Measurements from ENCODE around the gene MGRN1. TPM values are rescaled to one million over a fixed set of nuclear protein-coding genes. Genes with fewer than 3 reads are reported as not detected.

MGRN1 gene
- total and polyA plus RNA-seq, 2 of the 13 experiments (the other 11 are each of a cell fraction or from before 2014, with no cell fraction given): 11.9 to 12.6 TPM

- 0 out of 2 replicates have a peak, but pooled peaks have one; percentile 30 for TF ChIP-seq BCL3 (CRISPR knock-in tag; IDR thresholded peaks at IDR 0.05)
- peak; percentile 54 for TF ChIP-seq SRSF1 (optimal IDR thresholded peaks at IDR 0.05; ENCODE audit: low read depth, low read length)
- TF ChIP-seq TGIF2 (CRISPR knock-in tag; IDR thresholded peaks at IDR 0.05): 0 out of 2 replicates have a peak, but pooled peaks have one; percentile 30
- no peak for TF ChIP-seq MXD1 (CRISPR knock-in tag; IDR thresholded peaks at IDR 0.05)
- no peak for TF ChIP-seq DBP (CRISPR knock-in tag; IDR thresholded peaks at IDR 0.05; ENCODE audit: not compliant biosample characterization)
- no peak for TF ChIP-seq HOXA9 (CRISPR knock-in tag; IDR thresholded peaks at IDR 0.05; ENCODE audit: borderline replicate concordance)
- TF ChIP-seq ZBTB44 (CRISPR knock-in tag; IDR thresholded peaks at IDR 0.05): no peak
- TF ChIP-seq RARA (CRISPR knock-in tag; IDR thresholded peaks at IDR 0.05): peak; percentile 49
- peak; percentile 34; the same call in 1 of the 2 replicates for TF ChIP-seq ZNF333 (CRISPR knock-in tag; IDR thresholded peaks at IDR 0.05; ENCODE audit: borderline replicate concordance)
- TF ChIP-seq ELF1 (CRISPR knock-in tag; IDR thresholded peaks at IDR 0.05): 0 out of 2 replicates have a peak, but pooled peaks have one; percentile 40
- TF ChIP-seq FOSL1 (CRISPR knock-in tag; IDR thresholded peaks at IDR 0.05; ENCODE audit: borderline replicate concordance): no peak
- TF ChIP-seq ZIK1 (CRISPR knock-in tag; IDR thresholded peaks at IDR 0.05; ENCODE audit: borderline replicate concordance, low read depth): no peak
- 0 out of 2 replicates have a peak, but pooled peaks have one; percentile 54 for TF ChIP-seq ZNF558 (CRISPR knock-in tag; IDR thresholded peaks at IDR 0.05; ENCODE audit: borderline replicate concordance)
- TF ChIP-seq RBFOX2 (IDR thresholded peaks at IDR 0.05; ENCODE audit: low read depth, low read length): no peak
- no peak for TF ChIP-seq PRDM15 (CRISPR knock-in tag; IDR thresholded peaks at IDR 0.05)
- 0 out of 2 replicates have a peak, but pooled peaks have one; percentile 38 for TF ChIP-seq ZNF614 (CRISPR knock-in tag; IDR thresholded peaks at IDR 0.05; ENCODE audit: borderline replicate concordance)
- TF ChIP-seq SOX5 (CRISPR knock-in tag; IDR thresholded peaks at IDR 0.05; ENCODE audit: borderline replicate concordance): no peak
- TF ChIP-seq HNRNPUL1 (IDR thresholded peaks at IDR 0.05; ENCODE audit: low read depth, low read length): no peak
- no peak for TF ChIP-seq NPAS2 (CRISPR knock-in tag; IDR thresholded peaks at IDR 0.05; ENCODE audit: borderline replicate concordance)
- TF ChIP-seq HOXA5 (CRISPR knock-in tag; IDR thresholded peaks at IDR 0.05): peak; percentile 52; the same call in 1 of the 2 replicates
Measured at GRCh38 chr16:4618645-4619418, 5.8 kb upstream of the MGRN1 start (continued).

Measured in HepG2 (cell line).